Lower leg skin (tissue), 4 donors: ENCODE measurements around the gene C8B. TPM values are rescaled to one million over a fixed set of nuclear protein-coding genes. Genes with fewer than 3 reads are reported as not detected.

ENCODE experiments used
- DNase-seq, 2 donors: peaks; one replicate each; pipeline ENCODE4 v3.0.0-alpha.2; 2019; ENCODE audit warnings: low spot score in 2 of 2
- H3K4me3 ChIP-seq: fragments of 200-600 bp; sonication (generic); 2 replicates; pipeline ENCODE4 v1.5.1; 2017; ENCODE audit warnings: mild to moderate bottlenecking, low read depth; ENCODE audit not compliant: poor library complexity, severe bottlenecking
- CTCF ChIP-seq, 3 donors: fragments of 450-650 bp; IDR thresholded peaks; one replicate each; pipeline ENCODE4 v1.5.1; 2016; ENCODE audit warnings: antibody characterized with exemption in 3 of 3, mild to moderate bottlenecking in 3 of 3, moderate library complexity in 2 of 3
- POLR2A ChIP-seq, 2 donors: fragments of 450-650 bp; IDR thresholded peaks; one replicate each; pipeline ENCODE4 v1.6.1; 2016 to 2017; ENCODE audit warnings: antibody characterized with exemption in 2 of 2, mild to moderate bottlenecking in 1 of 2, moderate library complexity in 1 of 2
- WGBS, 2 donors: methylation state at CpG; one replicate each; pipeline ENCODE4 v1.1.5; 2018; 5-methylcytosine and 5-hydroxymethylcytosine counted together
- intact Hi-C: fragments of 100-400 bp; cut with DNase I; formaldehyde crosslinking; loops from one replicate; pipeline ENCODE4 v1.15.0; 2023; ENCODE audit warnings: low total_unique reads
- total RNA-seq, 4 donors: library from RNA; depleted of rRNA; stranded (reverse); fragments of >200 nt; gene quantifications; one replicate each; pipeline ENCODE4 v1.1.0, GENCODE V29; 2016

Gene C8B
- total RNA-seq, 4 donors from 2014 or later, result not detected

GRCh38 chr1:56968878-56969495, 3.2 kb upstream of the C8B start:
- 90 to 92% methylated on average over 2 of the region's 2 CpGs for WGBS, 2 donors
- H3K4me3 ChIP-seq, result no peak overlapping the region
- no peak for TF ChIP-seq CTCF (IDR thresholded peaks at IDR 0.05)
- no peak for TF ChIP-seq POLR2A (IDR thresholded peaks at IDR 0.05)
- intact Hi-C loops, result no loop called here
- no peak for DNase-seq

DNA sequence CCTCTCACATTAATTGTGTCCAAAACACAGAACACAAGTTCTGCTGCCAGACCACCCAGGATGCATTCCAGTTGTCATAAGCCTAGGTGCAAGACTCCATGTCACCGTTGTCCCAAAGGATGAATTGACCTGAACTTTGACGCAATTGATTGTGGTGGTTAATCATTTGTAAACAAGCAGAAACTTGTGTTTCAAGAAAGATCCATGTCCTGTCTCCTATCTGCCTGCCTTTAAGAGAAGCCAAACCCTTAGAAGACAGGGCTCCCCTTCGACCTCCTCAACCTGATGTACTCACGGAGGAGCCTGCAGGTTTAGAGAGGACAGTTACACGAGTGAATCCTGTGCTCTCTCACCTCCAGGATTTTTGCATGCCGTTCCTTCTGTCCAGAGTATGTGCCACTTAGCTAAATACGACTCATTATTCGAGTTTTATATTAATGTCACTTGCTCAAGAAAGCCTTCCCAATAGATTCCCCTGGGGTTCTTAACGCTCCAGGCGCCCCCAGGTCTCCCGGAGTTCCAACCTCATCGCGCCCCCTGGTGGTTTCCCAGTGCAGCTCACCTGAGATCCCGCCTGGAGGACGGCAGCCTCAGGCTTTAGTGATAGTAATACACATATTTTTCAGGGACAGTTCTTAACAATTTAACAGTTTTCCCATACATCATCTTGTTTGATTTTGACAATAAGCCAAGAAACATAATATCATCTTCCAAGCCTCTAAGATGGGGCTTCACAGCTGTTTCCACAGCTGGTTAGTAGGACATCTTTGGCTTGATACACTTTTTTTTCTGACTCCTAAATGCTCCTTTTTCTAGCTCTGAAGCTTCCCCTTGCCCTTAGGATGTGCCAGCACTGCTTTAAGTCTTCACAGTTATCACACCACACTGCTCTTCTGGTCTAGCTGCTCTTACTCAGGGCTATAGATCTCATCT, 2.4 kb upstream of the C8B start:
- WGBS, 2 donors, result 42 to 48% methylated on average over 15 of the region's 15 CpGs
- intact Hi-C loops, result no loop called here
- TF ChIP-seq POLR2A (IDR thresholded peaks at IDR 0.05) (no peak), CTCF (IDR thresholded peaks at IDR 0.05) (no peak)
- no peak overlapping the region for H3K4me3 ChIP-seq
- DNase-seq, result no peak

- no peak overlapping the region for H3K4me3 ChIP-seq
- TF ChIP-seq POLR2A (IDR thresholded peaks at IDR 0.05) (no peak), CTCF (IDR thresholded peaks at IDR 0.05) (no peak)
- DNase-seq, result no peak
- intact Hi-C loops, result no loop called here
- 67 to 79% methylated on average over 3 of the region's 3 CpGs for WGBS, 2 donors
Measured at GRCh38 chr1:56967355-56967754, 1.5 kb upstream of the C8B start.

DNA sequence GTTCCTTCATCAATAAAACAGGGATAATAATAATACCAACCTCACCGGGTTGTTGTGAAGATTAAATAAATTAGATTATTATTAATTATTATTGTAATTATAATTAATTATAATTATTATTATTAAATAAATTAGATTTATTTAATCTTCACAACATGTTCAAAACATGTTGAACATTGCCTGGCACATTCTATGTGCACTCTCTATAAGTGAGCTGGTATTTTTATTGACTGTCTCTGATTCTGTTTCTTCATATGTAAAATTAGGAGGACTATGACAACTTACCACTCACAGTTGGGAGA, 834 bp upstream of the C8B start:
- TF ChIP-seq CTCF (IDR thresholded peaks at IDR 0.05), result no peak
- TF ChIP-seq POLR2A (IDR thresholded peaks at IDR 0.05), result no peak
- intact Hi-C loops, result no loop called here

DNA sequence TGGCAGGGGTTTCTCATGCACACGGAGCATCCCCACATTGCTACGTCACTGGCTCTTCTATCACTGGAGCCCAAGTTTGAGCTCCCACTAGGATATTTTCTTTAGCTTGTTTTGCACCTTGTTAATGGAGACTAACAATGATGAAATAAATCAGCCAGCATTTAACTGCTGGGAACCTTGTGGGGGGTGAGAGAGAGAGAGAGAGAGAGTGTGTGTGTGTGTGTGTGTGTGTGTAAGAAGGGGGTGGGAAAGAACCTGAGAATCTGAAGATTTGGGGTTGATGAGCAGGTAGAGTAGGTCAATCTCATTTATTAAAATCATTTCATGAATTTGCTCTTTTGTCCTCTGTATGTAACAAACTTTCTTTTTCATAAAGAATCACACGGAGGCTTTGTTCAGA, 624 bp downstream of the C8B start:
- DNase-seq, result no peak
- intact Hi-C loops, result no loop called here
- H3K4me3 ChIP-seq, result no peak overlapping the region
- TF ChIP-seq POLR2A (IDR thresholded peaks at IDR 0.05), result no peak
- WGBS, 2 donors, result 69 to 87% methylated on average over 3 of the region's 3 CpGs

More for the DNA sequence above, 834 bp upstream of the C8B start:
- 93% methylated on average over 1 of the region's 1 CpG for WGBS, 2 donors
- no peak for DNase-seq
- H3K4me3 ChIP-seq, result no peak overlapping the region

DNA sequence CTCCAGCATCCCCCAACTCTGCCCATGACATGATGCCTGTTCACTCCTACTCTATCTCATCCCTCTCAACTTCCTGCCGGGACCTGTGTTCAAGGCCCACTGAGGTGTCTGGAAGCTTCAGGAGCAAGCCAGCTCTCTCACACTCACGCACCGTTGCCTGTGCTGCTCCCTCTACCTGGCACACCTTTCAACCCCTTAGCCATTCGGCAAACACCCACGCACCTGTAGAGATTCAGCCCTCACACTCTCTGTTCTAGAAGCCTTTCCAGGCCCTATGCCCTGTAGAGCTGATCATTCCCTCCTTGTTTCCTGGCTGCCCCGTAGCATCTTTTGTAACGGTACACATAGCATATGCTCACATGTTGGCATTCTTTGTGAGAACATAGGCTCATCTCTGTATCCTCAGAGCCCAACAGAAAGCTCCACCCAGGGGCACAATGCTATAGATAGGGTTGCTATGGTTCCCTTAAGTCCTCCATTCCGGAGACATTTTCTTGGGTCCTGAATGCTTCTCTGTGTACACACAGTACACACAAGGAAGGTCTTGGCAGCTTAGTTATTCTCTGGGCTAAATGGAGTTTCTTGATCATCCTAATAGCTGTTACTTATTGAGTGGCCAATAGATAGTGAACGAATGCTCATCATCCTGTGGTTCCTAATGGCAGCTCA, 1.3 kb downstream of the C8B start:
- intact Hi-C loops, result no loop called here
- TF ChIP-seq POLR2A (IDR thresholded peaks at IDR 0.05), result no peak
- TF ChIP-seq CTCF (IDR thresholded peaks at IDR 0.05), result no peak
- WGBS, 2 donors, result 86 to 88% methylated on average over 9 of the region's 9 CpGs
- H3K4me3 ChIP-seq, result no peak overlapping the region
- no peak for DNase-seq
